OCI-LY1 (cell line): ENCODE measurements around the gene RGS16.

Experiments used
- H2AFZ ChIP-seq: fragments of 200-600 bp; sonication (generic), shearing (Covaris generic); 2 replicates; pipeline ENCODE4 v1.6.0; 2014; ENCODE audit warnings: antibody characterized with exemption, mild to moderate bottlenecking, low read length
- H3F3A ChIP-seq: fragments of 200-600 bp; sonication (generic), shearing (Covaris generic); 2 replicates; pipeline ENCODE4 v1.6.0; 2014; ENCODE audit warnings: mild to moderate bottlenecking, antibody characterized with exemption, low read length, moderate library complexity; ENCODE audit not compliant: insufficient read depth
- H3K27ac ChIP-seq: fragments of 200-600 bp; sonication (generic); 2 replicates; pipeline ENCODE4 v1.5.1; 2014; ENCODE audit warnings: low read length, mixed run types, mild to moderate bottlenecking, low read depth; ENCODE audit not compliant: poor library complexity, severe bottlenecking
- H3K27me3 ChIP-seq: fragments of 200-600 bp; sonication (generic); 2 replicates; pipeline ENCODE4 v1.6.0; 2014; ENCODE audit warnings: antibody characterized with exemption, mild to moderate bottlenecking, low read length, moderate library complexity; ENCODE audit not compliant: insufficient read depth
- H3K36me3 ChIP-seq: fragments of 200-600 bp; sonication (generic); 2 replicates; pipeline ENCODE4 v1.6.1; 2014; ENCODE audit warnings: mild to moderate bottlenecking, antibody characterized with exemption, low read length, moderate library complexity, mixed read lengths; ENCODE audit not compliant: insufficient read depth
- H3K4me1 ChIP-seq: fragments of 200-600 bp; sonication (generic); 2 replicates; pipeline ENCODE4 v1.5.1; 2014; ENCODE audit warnings: mild to moderate bottlenecking, low read length, moderate library complexity; ENCODE audit not compliant: insufficient read depth, severe bottlenecking
- H3K4me2 ChIP-seq: fragments of 200-600 bp; sonication (generic), shearing (Covaris generic); 2 replicates; pipeline ENCODE4 v1.6.1; 2014; ENCODE audit warnings: low read length
- H3K4me3 ChIP-seq: fragments of 200-600 bp; sonication (generic); 2 replicates; pipeline ENCODE4 v1.5.1; 2014; ENCODE audit warnings: low read length, low read depth, mild to moderate bottlenecking, mixed read lengths; ENCODE audit not compliant: poor library complexity, severe bottlenecking
- H3K79me2 ChIP-seq: fragments of 200-600 bp; shearing (Covaris generic); 2 replicates; pipeline ENCODE4 v1.6.1; 2016; ENCODE audit warnings: mixed run types, low read length, mixed read lengths; ENCODE audit not compliant: insufficient read depth
- H3K9ac ChIP-seq: fragments of 200-600 bp; sonication (generic), shearing (Covaris generic); 2 replicates; pipeline ENCODE4 v1.6.1; 2014; ENCODE audit warnings: mild to moderate bottlenecking, low read length, mixed read lengths
- H3K9me2 ChIP-seq: fragments of 200-600 bp; sonication (generic), shearing (Covaris generic); 2 replicates; pipeline ENCODE4 v1.6.1; 2014; ENCODE audit warnings: low read depth, mild to moderate bottlenecking, low read length, mixed read lengths
- H3K9me3 ChIP-seq: fragments of 200-600 bp; shearing (Covaris generic); 2 replicates; pipeline ENCODE4 v1.6.1; 2014; ENCODE audit warnings: low read length, mixed read lengths
- H4K20me1 ChIP-seq: fragments of 200-600 bp; sonication (generic), shearing (Covaris generic); 2 replicates; pipeline ENCODE4 v1.6.0; 2016; ENCODE audit warnings: mild to moderate bottlenecking, low read length; ENCODE audit not compliant: insufficient read depth
- CTCF ChIP-seq: fragments of 200-600 bp; sonication (generic), shearing (Covaris generic); IDR thresholded peaks from 2 replicates; pipeline ENCODE4 v1.5.1; 2017; ENCODE audit warnings: mild to moderate bottlenecking, antibody characterized with exemption, low read length, moderate library complexity, mixed read lengths
- EZH2 ChIP-seq: fragments of 200-600 bp; sonication (generic), shearing (Covaris generic); IDR thresholded peaks from 2 replicates; pipeline ENCODE4 v1.8.0; 2017; ENCODE audit warnings: borderline replicate concordance, mixed run types, mild to moderate bottlenecking, antibody characterized with exemption, low read length, moderate library complexity, mixed read lengths

The RGS16 gene

GRCh38 chr1:182651339-182651724 lies 47.1 kb upstream of the RGS16 start:
- Histone ChIP-seq H3K27me3 (no peaks in the 10 kb centered on the region), H2AFZ (no peak overlapping the region), H3K27ac (no peak overlapping the region), H3K4me1 (peaks cover 20% of the 10 kb centered on the region), H3K79me2 (no peaks in the 10 kb centered on the region), H3K9ac (no peak overlapping the region), H4K20me1 (no peaks in the 10 kb centered on the region), H3K9me2 (no peaks in the 10 kb centered on the region), H3K36me3 (no peaks in the 10 kb centered on the region), H3K4me3 (no peak overlapping the region), H3K9me3 (no peaks in the 10 kb centered on the region), H3F3A (no peaks in the 10 kb centered on the region), H3K4me2 (no peak overlapping the region)
- TF ChIP-seq CTCF = no peak
- no peak for TF ChIP-seq EZH2

GRCh38 chr1:182650678-182651338 lies 46.6 kb upstream of the RGS16 start:
- TF ChIP-seq CTCF = no peak
- TF ChIP-seq EZH2 = no peak
- no peaks in the 10 kb centered on the region for H4K20me1 ChIP-seq
- no peaks in the 10 kb centered on the region for H3K79me2 ChIP-seq
- H3K9me3 ChIP-seq = no peaks in the 10 kb centered on the region
- no peaks in the 10 kb centered on the region for H3K27me3 ChIP-seq
- no peak overlapping the region for H2AFZ ChIP-seq
- H3F3A ChIP-seq = no peaks in the 10 kb centered on the region
- H3K4me1 ChIP-seq = peaks cover 20% of the 10 kb centered on the region
- no peak overlapping the region for H3K4me3 ChIP-seq
- no peak overlapping the region for H3K9ac ChIP-seq
- no peaks in the 10 kb centered on the region for H3K36me3 ChIP-seq
- no peak overlapping the region for H3K27ac ChIP-seq
- peak overlapping the region; percentile 34; the same call in 1 of the 2 replicates for H3K4me2 ChIP-seq
- no peaks in the 10 kb centered on the region for H3K9me2 ChIP-seq

- no peaks in the 10 kb centered on the region for H3K27me3 ChIP-seq
- H3K27ac ChIP-seq = no peak overlapping the region
- no peak overlapping the region for H3K9ac ChIP-seq
- no peaks in the 10 kb centered on the region for H3K9me2 ChIP-seq
- H2AFZ ChIP-seq = no peak overlapping the region
- no peak for TF ChIP-seq CTCF
- H3K4me1 ChIP-seq = peaks cover 29% of the 10 kb centered on the region
- H3F3A ChIP-seq = no peaks in the 10 kb centered on the region
- no peak overlapping the region for H3K4me3 ChIP-seq
- H3K4me2 ChIP-seq = no peak overlapping the region
- no peaks in the 10 kb centered on the region for H3K79me2 ChIP-seq
- no peaks in the 10 kb centered on the region for H3K9me3 ChIP-seq
- H3K36me3 ChIP-seq = no peaks in the 10 kb centered on the region
- H4K20me1 ChIP-seq = no peaks in the 10 kb centered on the region
These were observed 44.9 kb upstream of the RGS16 start for GRCh38 chr1:182649041-182649440.
